Osteoblast (primary cell): ENCODE results near the gene TEKTIP1. TPM values are rescaled to one million over a fixed set of nuclear protein-coding genes. Genes with fewer than 3 reads are reported as not detected.
"Not testable (repeated sequence)": the region's sequence is repeated elsewhere in the genome, so short reads cannot be mapped to it uniquely, and the experiment has no call there.

ENCODE experiments used
- DNase-seq: peaks from one replicate; pipeline ENCODE4 v3.0.0; 2011; ENCODE audit warnings: low spot score, mixed read lengths; ENCODE audit not compliant: insufficient read length; ENCODE audit errors: missing footprints
- H2AFZ ChIP-seq: 2 replicates; pipeline ENCODE4 v1.6.0; 2011; ENCODE audit warnings: mild to moderate bottlenecking, low read length
- H3K27ac ChIP-seq: 2 replicates; pipeline ENCODE4 v1.5.1; 2011; ENCODE audit warnings: mild to moderate bottlenecking, low read depth, low read length, moderate library complexity
- H3K27me3 ChIP-seq: 2 replicates; pipeline ENCODE4 v1.6.0; 2012; ENCODE audit warnings: mild to moderate bottlenecking, control low read depth, inconsistent platforms, low read length, moderate library complexity; ENCODE audit not compliant: insufficient read depth
- H3K36me3 ChIP-seq: 2 replicates; pipeline ENCODE4 v1.5.1; 2011; ENCODE audit warnings: mild to moderate bottlenecking, low read length, control low read depth, moderate library complexity; ENCODE audit not compliant: insufficient read depth
- H3K4me1 ChIP-seq: 2 replicates; pipeline ENCODE4 v1.5.1; 2011; ENCODE audit warnings: mild to moderate bottlenecking, low read length, control low read depth, moderate library complexity; ENCODE audit not compliant: insufficient read depth
- H3K4me2 ChIP-seq: 2 replicates; pipeline ENCODE4 v1.6.0; 2011; ENCODE audit warnings: mild to moderate bottlenecking, low read length; ENCODE audit not compliant: insufficient read depth
- H3K4me3 ChIP-seq: fragments of 200-600 bp; sonication (generic); 3 replicates; pipeline ENCODE4 v1.5.1; 2012; ENCODE audit warnings: mild to moderate bottlenecking, low read length, inconsistent platforms; ENCODE audit not compliant: insufficient read depth
- H3K79me2 ChIP-seq: 2 replicates; pipeline ENCODE4 v1.6.0; 2012; ENCODE audit warnings: mild to moderate bottlenecking, low read length, control low read depth, inconsistent platforms; ENCODE audit not compliant: insufficient read depth
- H3K9me3 ChIP-seq: 2 replicates; pipeline ENCODE4 v1.5.1; 2011; ENCODE audit warnings: low read depth, low read length, control low read depth
- H4K20me1 ChIP-seq: 2 replicates; pipeline ENCODE4 v1.6.0; 2012; ENCODE audit warnings: mild to moderate bottlenecking, low read length, control low read depth; ENCODE audit not compliant: insufficient read depth
- total RNA-seq: library from RNA; depleted of rRNA; stranded (reverse); fragments of >200 nt; gene quantifications from 2 replicates; pipeline ENCODE4 v1.2.3, GENCODE V29; 2012
- TF ChIP-seq, protein P1 (sequence below): IDR thresholded peaks from 2 replicates; pipeline ENCODE4 v1.5.1; 2011; ENCODE audit warnings: mild to moderate bottlenecking, low read depth, low read length, moderate library complexity; ENCODE audit errors: extremely low read depth

The TEKTIP1 gene
- total RNA-seq, 1 donor: not detected

DNA sequence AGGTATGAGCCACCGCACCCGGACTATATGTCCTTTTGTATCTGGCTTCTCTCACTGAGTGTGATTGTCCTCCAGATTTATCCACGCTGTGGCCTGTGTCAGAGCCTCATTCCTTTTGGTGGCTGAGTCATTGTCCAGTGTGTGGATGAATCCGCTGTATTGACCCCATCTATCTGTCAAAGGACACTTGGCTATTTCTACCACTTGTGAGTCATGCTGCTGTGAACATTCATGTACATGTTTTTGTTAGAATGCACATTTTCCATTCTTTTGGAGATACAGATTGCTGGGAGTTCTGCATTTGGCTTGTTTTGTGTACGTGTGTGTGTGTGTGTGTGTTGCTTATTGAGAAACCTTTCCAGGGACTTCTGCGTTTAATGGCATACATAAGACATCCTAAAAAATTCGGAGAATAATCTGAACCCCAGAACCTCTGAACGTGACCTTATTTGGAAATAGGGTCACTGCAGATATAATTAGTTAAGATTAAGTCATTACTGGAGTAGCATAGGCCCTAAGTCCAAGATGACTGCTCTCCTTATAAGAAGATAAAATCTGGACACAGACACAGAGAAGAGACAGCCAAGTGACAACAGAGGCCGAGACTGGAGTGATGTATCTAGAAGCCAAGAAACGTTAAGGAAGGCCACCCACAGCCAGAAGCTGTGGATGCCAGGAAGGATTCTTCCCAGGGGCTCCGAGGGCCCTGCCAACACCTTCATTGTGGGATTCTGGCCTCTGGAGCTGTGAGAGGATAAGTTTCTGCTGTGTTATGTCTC lies 41.4 kb downstream of the TEKTIP1 start:
- no peak overlapping the region for H2AFZ ChIP-seq
- peak overlapping the region; percentile 62 for H3K27ac ChIP-seq
- no peak overlapping the region for H3K4me3 ChIP-seq
- H3K27me3 ChIP-seq: peaks cover 6% of the 10 kb centered on the region
- H4K20me1 ChIP-seq: no peaks in the 10 kb centered on the region
- no peaks in the 10 kb centered on the region for H3K9me3 ChIP-seq
- peak; percentile 98 for DNase-seq
- H3K4me1 ChIP-seq: peaks cover 17% of the 10 kb centered on the region
- H3K36me3 ChIP-seq: peaks cover 7% of the 10 kb centered on the region
- H3K4me2 ChIP-seq: peak overlapping the region; percentile 62
- H3K79me2 ChIP-seq: no peaks in the 10 kb centered on the region
- TF ChIP-seq, protein P1, sequence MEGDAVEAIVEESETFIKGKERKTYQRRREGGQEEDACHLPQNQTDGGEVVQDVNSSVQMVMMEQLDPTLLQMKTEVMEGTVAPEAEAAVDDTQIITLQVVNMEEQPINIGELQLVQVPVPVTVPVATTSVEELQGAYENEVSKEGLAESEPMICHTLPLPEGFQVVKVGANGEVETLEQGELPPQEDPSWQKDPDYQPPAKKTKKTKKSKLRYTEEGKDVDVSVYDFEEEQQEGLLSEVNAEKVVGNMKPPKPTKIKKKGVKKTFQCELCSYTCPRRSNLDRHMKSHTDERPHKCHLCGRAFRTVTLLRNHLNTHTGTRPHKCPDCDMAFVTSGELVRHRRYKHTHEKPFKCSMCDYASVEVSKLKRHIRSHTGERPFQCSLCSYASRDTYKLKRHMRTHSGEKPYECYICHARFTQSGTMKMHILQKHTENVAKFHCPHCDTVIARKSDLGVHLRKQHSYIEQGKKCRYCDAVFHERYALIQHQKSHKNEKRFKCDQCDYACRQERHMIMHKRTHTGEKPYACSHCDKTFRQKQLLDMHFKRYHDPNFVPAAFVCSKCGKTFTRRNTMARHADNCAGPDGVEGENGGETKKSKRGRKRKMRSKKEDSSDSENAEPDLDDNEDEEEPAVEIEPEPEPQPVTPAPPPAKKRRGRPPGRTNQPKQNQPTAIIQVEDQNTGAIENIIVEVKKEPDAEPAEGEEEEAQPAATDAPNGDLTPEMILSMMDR: no peak

DNA sequence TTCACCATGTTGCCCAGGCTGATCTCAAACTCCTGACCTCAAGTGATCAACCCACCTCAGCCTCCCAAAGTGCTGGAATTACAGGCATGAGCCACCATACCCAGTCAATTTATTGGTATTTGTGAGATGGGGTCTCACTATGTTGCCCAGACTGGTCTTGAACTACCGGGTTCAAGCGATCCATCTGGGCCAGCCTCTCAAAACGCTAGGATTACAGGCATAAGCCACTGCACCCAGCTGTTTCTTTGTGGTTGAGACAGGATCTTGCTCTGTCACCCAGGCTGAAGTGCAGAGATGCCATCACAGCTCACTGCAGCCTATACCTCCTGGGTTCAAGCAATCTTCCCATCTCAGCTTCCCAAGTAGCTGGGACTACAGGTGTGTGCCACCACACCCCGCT lies 42.8 kb downstream of the TEKTIP1 start:
- H3K27ac ChIP-seq, H3K9me3 ChIP-seq, H3K79me2 ChIP-seq, H4K20me1 ChIP-seq, H3K4me3 ChIP-seq, H2AFZ ChIP-seq, H3K36me3 ChIP-seq, DNase-seq, H3K4me2 ChIP-seq: not testable (repeated sequence)
- H3K27me3 ChIP-seq: peaks cover 18% of the 10 kb centered on the region
- H3K4me1 ChIP-seq: peaks cover 17% of the 10 kb centered on the region

DNA sequence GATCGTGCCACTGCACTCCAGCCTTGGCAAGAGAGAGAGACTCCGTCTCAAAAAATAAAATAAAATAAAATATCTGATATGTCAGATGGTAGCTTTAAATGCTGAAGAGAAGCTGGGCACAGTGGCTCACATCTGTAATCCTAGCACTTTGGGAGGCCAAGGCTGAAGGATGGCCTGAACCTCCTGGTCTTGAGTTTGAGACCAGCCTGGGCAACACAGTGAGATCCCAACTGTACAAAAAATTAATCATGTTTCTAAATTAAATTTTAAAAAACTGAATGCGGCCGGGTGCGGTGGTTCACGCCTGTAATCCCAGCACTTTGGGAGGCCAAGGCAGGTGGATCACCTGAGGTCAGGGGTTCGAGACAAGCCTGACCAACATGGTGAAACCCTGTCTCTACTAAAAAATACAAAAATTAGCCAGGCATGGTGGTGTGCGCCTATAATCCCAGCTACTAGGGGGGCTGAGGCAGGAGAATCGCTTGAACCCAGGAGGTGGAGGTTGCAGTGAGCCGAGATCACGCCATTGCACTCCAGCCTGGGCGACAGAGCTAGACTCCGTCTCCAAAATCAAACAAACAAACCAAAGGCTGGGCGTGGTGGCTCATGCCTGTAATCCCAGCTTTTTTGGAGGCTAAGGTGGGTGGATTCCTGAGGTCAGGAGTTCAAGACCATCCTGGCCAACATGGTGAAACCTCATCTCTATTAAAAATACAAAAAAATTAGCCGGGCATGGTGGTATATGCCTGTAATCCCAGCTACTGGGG lies 45.2 kb downstream of the TEKTIP1 start:
- not testable (repeated sequence) for H3K79me2 ChIP-seq, H3K27ac ChIP-seq, H3K36me3 ChIP-seq, H3K9me3 ChIP-seq, DNase-seq, H2AFZ ChIP-seq, H3K4me3 ChIP-seq, H3K4me2 ChIP-seq, H4K20me1 ChIP-seq
- H3K4me1 ChIP-seq: peaks cover 17% of the 10 kb centered on the region
- peaks cover 22% of the 10 kb centered on the region for H3K27me3 ChIP-seq

DNA sequence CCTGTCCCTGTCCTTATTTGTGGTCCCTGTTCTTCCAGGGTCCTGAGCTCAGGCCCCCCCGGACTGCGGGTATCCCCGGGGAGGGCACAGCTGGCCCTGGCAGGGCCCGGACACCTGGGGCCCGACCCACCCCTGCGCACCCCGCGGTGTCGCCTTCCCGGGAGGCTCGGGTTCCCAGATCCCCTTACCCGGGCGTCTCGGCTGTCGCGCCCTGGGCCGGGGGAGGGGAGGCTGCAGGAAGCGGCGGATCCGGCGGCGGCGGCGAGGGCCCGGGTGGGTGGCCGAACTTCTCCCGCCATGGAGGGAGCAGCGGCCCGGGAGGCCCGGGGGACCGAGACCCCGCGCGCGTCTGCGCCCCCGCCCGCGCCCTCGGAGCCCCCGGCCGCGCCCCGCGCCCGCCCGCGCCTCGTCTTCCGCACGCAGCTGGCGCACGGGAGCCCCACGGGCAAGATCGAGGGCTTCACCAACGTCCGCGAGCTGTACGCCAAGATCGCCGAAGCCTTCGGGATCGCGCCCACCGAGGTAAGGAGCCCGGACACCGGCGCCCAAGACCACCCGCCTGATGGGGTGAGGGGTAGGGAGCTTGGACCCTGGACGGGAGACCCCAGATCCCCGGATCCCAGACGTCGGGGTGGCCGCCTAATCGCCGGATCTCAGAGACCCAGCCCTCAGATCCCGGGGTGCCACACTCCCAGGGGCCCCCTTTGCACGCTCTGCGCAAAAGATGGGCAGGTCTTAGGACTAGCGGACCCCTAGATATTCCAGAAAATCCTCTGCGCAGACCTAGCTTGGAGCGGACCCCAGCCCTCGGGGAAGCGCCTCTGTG lies 46.5 kb downstream of the TEKTIP1 start, which contains the start of gene GIPC3:
TSS of gene GIPC3 (plus strand) at position 178 of the 826 bp plus-strand sequence. CDS start at position 298, 120 bp downstream.
- Histone ChIP-seq H4K20me1 (no peaks in the 10 kb centered on the region), H3K4me1 (peaks cover 5% of the 10 kb centered on the region), H3K27ac (no peak within 1 kb of the TSS), H3K4me2 (no peak within 1 kb of the TSS), H3K9me3 (no peaks in the 10 kb centered on the region), H3K27me3 (peaks cover 22% of the 10 kb centered on the region), H3K36me3 (no peaks in the 10 kb centered on the region), H3K4me3 (no peak within 1 kb of the TSS), H2AFZ (no peak within 1 kb of the TSS), H3K79me2 (no peaks in the 10 kb centered on the region)
- TF ChIP-seq, protein P1: no peak
- DNase-seq: peak; percentile 76
